ENCODE data around the gene PFDN4. TPM values are rescaled to one million over a fixed set of nuclear protein-coding genes. Genes with fewer than 3 reads are reported as not detected.

The PFDN4 gene
- total RNA-seq, 1 experiment from 2014 or later: 90.1 TPM

GRCh38 chr20:54266844-54267243 is 59.0 kb downstream of the PFDN4 start:
- Mint-ChIP-seq H3K4me3 (no peak overlapping the region), H3K4me1 (peaks cover 28% of the 10 kb centered on the region), H3K36me3 (no peaks in the 10 kb centered on the region), H3K27me3 (ENCODE audit: low read depth) (no peaks in the 10 kb centered on the region), H3K9me3 (no peaks in the 10 kb centered on the region; the same call in 1 of the 2 replicates), H3K27ac (no peak overlapping the region)
- DNase-seq (ENCODE audit: low spot score) (no peak), ATAC-seq (no peak)
- TF ChIP-seq TCF7 (CRISPR knock-in tag; IDR thresholded peaks at IDR 0.05; ENCODE audit: low read depth) (no peak), CDX4 (CRISPR knock-in tag; IDR thresholded peaks at IDR 0.05; ENCODE audit: borderline replicate concordance) (no peak), ETV6 (CRISPR knock-in tag; IDR thresholded peaks at IDR 0.05) (no peak), GTF2I (CRISPR knock-in tag; conservative IDR thresholded peaks at IDR 0.05) (no peak), ZNF416 (CRISPR knock-in tag; IDR thresholded peaks at IDR 0.05) (no peak), ZNF263 (CRISPR knock-in tag; IDR thresholded peaks at IDR 0.05; ENCODE audit: low read depth) (no peak), ELF4 (CRISPR knock-in tag; IDR thresholded peaks at IDR 0.05; ENCODE audit: low read depth) (no peak)
- TF ChIP-seq, protein P1, sequence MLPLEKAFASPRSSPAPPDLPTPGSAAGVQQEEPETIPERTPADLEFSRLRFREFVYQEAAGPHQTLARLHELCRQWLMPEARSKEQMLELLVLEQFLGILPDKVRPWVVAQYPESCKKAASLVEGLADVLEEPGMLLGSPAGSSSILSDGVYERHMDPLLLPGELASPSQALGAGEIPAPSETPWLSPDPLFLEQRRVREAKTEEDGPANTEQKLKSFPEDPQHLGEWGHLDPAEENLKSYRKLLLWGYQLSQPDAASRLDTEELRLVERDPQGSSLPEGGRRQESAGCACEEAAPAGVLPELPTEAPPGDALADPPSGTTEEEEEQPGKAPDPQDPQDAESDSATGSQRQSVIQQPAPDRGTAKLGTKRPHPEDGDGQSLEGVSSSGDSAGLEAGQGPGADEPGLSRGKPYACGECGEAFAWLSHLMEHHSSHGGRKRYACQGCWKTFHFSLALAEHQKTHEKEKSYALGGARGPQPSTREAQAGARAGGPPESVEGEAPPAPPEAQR (CRISPR knock-in tag; IDR thresholded peaks at IDR 0.05): no peak
- ChIA-PET POLR2A (interaction anchor here (0.6 kb wide), 1 partner anchor 342 kb away, joined by 3 read pairs; no protein-coding TSS in a partner anchor), CTCF (no interaction called here)

DNA sequence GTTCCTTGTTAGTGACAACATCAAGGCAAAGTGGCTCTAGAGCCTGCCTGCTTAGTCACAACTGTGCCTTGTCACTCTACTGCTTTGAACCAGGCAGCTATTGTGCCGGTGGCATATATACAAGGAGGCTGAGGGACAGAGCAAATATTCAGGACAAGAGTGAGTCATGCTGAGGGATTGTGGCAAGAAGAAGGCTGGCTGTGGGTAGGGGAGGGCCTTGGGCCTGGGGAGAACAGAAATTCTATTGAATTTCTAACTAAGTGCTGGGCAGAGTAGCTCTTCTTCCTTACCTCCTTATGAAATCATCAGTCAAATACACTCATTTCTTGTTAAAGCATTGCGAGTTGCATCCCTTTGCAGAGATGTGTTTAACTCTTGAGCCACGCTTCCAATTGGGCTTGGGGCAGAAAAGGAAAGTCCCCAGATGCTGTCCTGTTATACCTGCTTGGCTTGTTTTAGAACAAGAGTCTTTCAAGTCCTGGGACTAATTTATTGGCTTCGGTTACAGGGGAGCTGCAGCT is 59.7 kb downstream of the PFDN4 start:
- Mint-ChIP-seq H3K4me3 (no peak overlapping the region), H3K27me3 (ENCODE audit: low read depth) (no peaks in the 10 kb centered on the region), H3K4me1 (peaks cover 32% of the 10 kb centered on the region), H3K27ac (no peak overlapping the region), H3K36me3 (no peaks in the 10 kb centered on the region), H3K9me3 (no peaks in the 10 kb centered on the region; the same call in 1 of the 2 replicates)
- TF ChIP-seq GTF2I (CRISPR knock-in tag; conservative IDR thresholded peaks at IDR 0.05) (no peak), NR1H2 (CRISPR knock-in tag; IDR thresholded peaks at IDR 0.05) (no peak), SOX15 (CRISPR knock-in tag; IDR thresholded peaks at IDR 0.05) (no peak), SP1 (CRISPR knock-in tag; conservative IDR thresholded peaks at IDR 0.05) (no peak), ZBTB21 (CRISPR knock-in tag; IDR thresholded peaks at IDR 0.05; ENCODE audit: borderline replicate concordance) (no peak), ZNF121 (CRISPR knock-in tag; IDR thresholded peaks at IDR 0.05) (no peak)
- TF ChIP-seq, protein P2, sequence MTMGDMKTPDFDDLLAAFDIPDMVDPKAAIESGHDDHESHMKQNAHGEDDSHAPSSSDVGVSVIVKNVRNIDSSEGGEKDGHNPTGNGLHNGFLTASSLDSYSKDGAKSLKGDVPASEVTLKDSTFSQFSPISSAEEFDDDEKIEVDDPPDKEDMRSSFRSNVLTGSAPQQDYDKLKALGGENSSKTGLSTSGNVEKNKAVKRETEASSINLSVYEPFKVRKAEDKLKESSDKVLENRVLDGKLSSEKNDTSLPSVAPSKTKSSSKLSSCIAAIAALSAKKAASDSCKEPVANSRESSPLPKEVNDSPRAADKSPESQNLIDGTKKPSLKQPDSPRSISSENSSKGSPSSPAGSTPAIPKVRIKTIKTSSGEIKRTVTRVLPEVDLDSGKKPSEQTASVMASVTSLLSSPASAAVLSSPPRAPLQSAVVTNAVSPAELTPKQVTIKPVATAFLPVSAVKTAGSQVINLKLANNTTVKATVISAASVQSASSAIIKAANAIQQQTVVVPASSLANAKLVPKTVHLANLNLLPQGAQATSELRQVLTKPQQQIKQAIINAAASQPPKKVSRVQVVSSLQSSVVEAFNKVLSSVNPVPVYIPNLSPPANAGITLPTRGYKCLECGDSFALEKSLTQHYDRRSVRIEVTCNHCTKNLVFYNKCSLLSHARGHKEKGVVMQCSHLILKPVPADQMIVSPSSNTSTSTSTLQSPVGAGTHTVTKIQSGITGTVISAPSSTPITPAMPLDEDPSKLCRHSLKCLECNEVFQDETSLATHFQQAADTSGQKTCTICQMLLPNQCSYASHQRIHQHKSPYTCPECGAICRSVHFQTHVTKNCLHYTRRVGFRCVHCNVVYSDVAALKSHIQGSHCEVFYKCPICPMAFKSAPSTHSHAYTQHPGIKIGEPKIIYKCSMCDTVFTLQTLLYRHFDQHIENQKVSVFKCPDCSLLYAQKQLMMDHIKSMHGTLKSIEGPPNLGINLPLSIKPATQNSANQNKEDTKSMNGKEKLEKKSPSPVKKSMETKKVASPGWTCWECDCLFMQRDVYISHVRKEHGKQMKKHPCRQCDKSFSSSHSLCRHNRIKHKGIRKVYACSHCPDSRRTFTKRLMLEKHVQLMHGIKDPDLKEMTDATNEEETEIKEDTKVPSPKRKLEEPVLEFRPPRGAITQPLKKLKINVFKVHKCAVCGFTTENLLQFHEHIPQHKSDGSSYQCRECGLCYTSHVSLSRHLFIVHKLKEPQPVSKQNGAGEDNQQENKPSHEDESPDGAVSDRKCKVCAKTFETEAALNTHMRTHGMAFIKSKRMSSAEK (CRISPR knock-in tag; IDR thresholded peaks at IDR 0.05; ENCODE audit: borderline replicate concordance): no peak
- TF ChIP-seq, protein P3, sequence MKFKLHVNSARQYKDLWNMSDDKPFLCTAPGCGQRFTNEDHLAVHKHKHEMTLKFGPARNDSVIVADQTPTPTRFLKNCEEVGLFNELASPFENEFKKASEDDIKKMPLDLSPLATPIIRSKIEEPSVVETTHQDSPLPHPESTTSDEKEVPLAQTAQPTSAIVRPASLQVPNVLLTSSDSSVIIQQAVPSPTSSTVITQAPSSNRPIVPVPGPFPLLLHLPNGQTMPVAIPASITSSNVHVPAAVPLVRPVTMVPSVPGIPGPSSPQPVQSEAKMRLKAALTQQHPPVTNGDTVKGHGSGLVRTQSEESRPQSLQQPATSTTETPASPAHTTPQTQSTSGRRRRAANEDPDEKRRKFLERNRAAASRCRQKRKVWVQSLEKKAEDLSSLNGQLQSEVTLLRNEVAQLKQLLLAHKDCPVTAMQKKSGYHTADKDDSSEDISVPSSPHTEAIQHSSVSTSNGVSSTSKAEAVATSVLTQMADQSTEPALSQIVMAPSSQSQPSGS (CRISPR knock-in tag; IDR thresholded peaks at IDR 0.05; ENCODE audit: borderline replicate concordance, low read depth): no peak
- ATAC-seq (peak; percentile 55), DNase-seq (ENCODE audit: low spot score) (no peak)
- ChIA-PET POLR2A (interaction anchor here (0.6 to 1.0 kb wide), 2 partner anchors 28 to 341 kb away, joined by 3 to 4 read pairs; no protein-coding TSS in a partner anchor), CTCF (no interaction called here)

Data from WTC11 (cell line).